ENCODE measurements around the gene KIF1C.

The KIF1C gene

GRCh38 chr17:4986951-4987766 lies 10.6 kb upstream of the KIF1C start, which contains the start of gene CAMTA2 (continued):
- TF ChIP-seq BCL6B (tag by site-specific recombination; IDR thresholded peaks at IDR 0.05) = no peak
- TF ChIP-seq ZNF26 (tag by site-specific recombination; IDR thresholded peaks at IDR 0.05) = no peak
- no peak for TF ChIP-seq ZNF433 (tag by site-specific recombination; IDR thresholded peaks at IDR 0.05; ENCODE audit: low read depth)
- TF ChIP-seq ZNF280C (tag by site-specific recombination; IDR thresholded peaks at IDR 0.05) = no peak
- TF ChIP-seq ZNF362 (tag by site-specific recombination; IDR thresholded peaks at IDR 0.05) = no peak
- peak; percentile 100 for TF ChIP-seq ZNF341 (tag by site-specific recombination; IDR thresholded peaks at IDR 0.05; ENCODE audit: low read depth)
- TF ChIP-seq ZNF449 (tag by site-specific recombination; IDR thresholded peaks at IDR 0.05) = no peak
- TF ChIP-seq ZSCAN4 (tag by site-specific recombination; IDR thresholded peaks at IDR 0.05) = no peak
- TF ChIP-seq ZSCAN16 (tag by site-specific recombination; IDR thresholded peaks at IDR 0.05) = no peak
- no peak for TF ChIP-seq ZNF704 (tag by site-specific recombination; IDR thresholded peaks at IDR 0.05)
- TF ChIP-seq EGR2 (tag by site-specific recombination; IDR thresholded peaks at IDR 0.05; ENCODE audit: low read depth) = peak; percentile 80
- peak; percentile 61 for TF ChIP-seq OSR2 (tag by site-specific recombination; IDR thresholded peaks at IDR 0.05)
- no peak for TF ChIP-seq ZNF202 (tag by site-specific recombination; IDR thresholded peaks at IDR 0.05; ENCODE audit: borderline replicate concordance)
- TF ChIP-seq ZNF791 (tag by site-specific recombination; IDR thresholded peaks at IDR 0.05) = no peak
- 0 out of 2 replicates have a peak, but pooled peaks have one; percentile 57 for TF ChIP-seq ZNF221 (tag by site-specific recombination; IDR thresholded peaks at IDR 0.05; ENCODE audit: borderline replicate concordance)
- TF ChIP-seq ZNF248 (tag by site-specific recombination; IDR thresholded peaks at IDR 0.05) = no peak
- 0 out of 2 replicates have a peak, but pooled peaks have one; percentile 60 for TF ChIP-seq ZSCAN18 (tag by site-specific recombination; IDR thresholded peaks at IDR 0.05)
- peak; percentile 98 for TF ChIP-seq ZNF423 (tag by site-specific recombination; IDR thresholded peaks at IDR 0.05)
- peak; percentile 60; the same call in 1 of the 2 replicates for TF ChIP-seq ZNF391 (tag by site-specific recombination; IDR thresholded peaks at IDR 0.05; ENCODE audit: borderline replicate concordance, low read depth)
